Gastroesophageal sphincter (tissue), 4 donors: ENCODE results near the gene PTPN21. TPM values are rescaled to one million over a fixed set of nuclear protein-coding genes. Genes with fewer than 3 reads are reported as not detected.

Experiments used
- ATAC-seq: fragments of 150-250 bp; one replicate; pipeline ENCODE4 v1.9.1; 2016; ENCODE audit warnings: mild to moderate bottlenecking, moderate library complexity
- H3K27ac ChIP-seq, 4 donors: fragments of 200-600 bp; sonication (generic) in 3 of 4; 1 replicate in 3 of 4; 2 replicates in 1 of 4; pipeline ENCODE4 v1.5.1; 2016 to 2019
- H3K27me3 ChIP-seq: fragments of 200-600 bp; sonication (generic); one replicate; pipeline ENCODE4 v1.5.1; 2019
- H3K36me3 ChIP-seq, 2 donors: fragments of 200-600 bp; sonication (generic); one replicate each; pipeline ENCODE4 v1.5.1; 2019; ENCODE audit warnings: control low read depth in 1 of 2
- H3K4me1 ChIP-seq, 3 donors: fragments of 200-600 bp; sonication (generic); 1 replicate in 2 of 3; 2 replicates in 1 of 3; pipeline ENCODE4 v1.5.1; 2016 to 2019; ENCODE audit warnings: control low read depth in 2 of 3
- H3K4me3 ChIP-seq, 2 donors: fragments of 200-600 bp; sonication (generic); one replicate each; pipeline ENCODE4 v1.5.1; 2019; ENCODE audit warnings: mild to moderate bottlenecking in 1 of 2, moderate library complexity in 1 of 2
- H3K9me3 ChIP-seq, 3 donors: fragments of 200-600 bp; sonication (generic); one replicate each; pipeline ENCODE4 v1.5.1; 2017 to 2019; ENCODE audit warnings: control low read depth in 2 of 3
- CTCF ChIP-seq, 4 experiments: fragments of 200-600 bp in 2 of 4; fragments of 450-650 bp in 2 of 4; sonication (generic) in 1 of 4; IDR thresholded peaks; one replicate each; pipeline ENCODE4 v1.5.1; 2017 to 2019; ENCODE audit warnings: antibody characterized with exemption in 4 of 4, mild to moderate bottlenecking in 2 of 4, moderate library complexity in 2 of 4
- EP300 ChIP-seq: sonication (generic); formaldehyde crosslinking; IDR thresholded peaks from one replicate; pipeline ENCODE4 v1.6.1; 2017; ENCODE audit warnings: antibody characterized with exemption, mild to moderate bottlenecking
- POLR2A ChIP-seq, 2 donors: fragments of 450-650 bp; IDR thresholded peaks; one replicate each; pipeline ENCODE4 v1.6.1; 2017; ENCODE audit warnings: antibody characterized with exemption in 2 of 2, mild to moderate bottlenecking in 2 of 2, moderate library complexity in 1 of 2
- POLR2AphosphoS5 ChIP-seq: sonication (generic); formaldehyde crosslinking; IDR thresholded peaks from one replicate; pipeline ENCODE4 v1.6.1; 2017; ENCODE audit warnings: antibody characterized with exemption
- WGBS, 2 donors: methylation state at CpG; one replicate each; pipeline ENCODE4 v1.1.5; 2018; ENCODE audit warnings: low coverage in 1 of 2; 5-methylcytosine and 5-hydroxymethylcytosine counted together
- total RNA-seq, 4 donors: library from RNA; depleted of rRNA; stranded (reverse); fragments of >200 nt; gene quantifications; one replicate each; pipeline ENCODE4 v1.1.0, GENCODE V29; 2016

PTPN21 gene
- total RNA-seq, 4 donors from 2014 or later: 24.4 to 51.8 (median 32.2) TPM

DNA sequence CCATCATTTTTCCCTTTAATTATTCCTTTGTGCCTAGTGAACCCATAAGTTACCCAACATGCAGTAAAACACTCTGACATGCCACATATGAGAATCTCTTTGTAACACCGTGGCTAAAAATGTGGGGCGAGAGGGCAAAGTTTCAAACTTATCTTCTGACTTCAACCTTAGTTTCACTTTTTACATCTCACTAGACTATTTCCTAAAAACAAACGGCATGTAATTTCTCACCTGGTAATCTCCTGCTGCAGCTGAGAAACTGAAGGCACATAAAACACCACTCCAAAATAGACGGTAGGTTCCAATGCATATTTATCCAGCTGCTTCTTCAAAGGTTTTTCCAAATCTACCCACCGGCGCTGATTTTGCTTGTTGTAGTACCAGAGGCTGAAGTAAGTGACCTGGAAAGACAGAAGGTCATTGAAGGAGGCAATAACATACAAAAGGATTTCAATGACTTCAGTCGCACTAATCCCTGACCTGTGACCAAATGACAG, 37.9 kb downstream of the PTPN21 start:
- TF ChIP-seq CTCF (IDR thresholded peaks at IDR 0.05) (no peak), POLR2A (IDR thresholded peaks at IDR 0.05) (no peak), EP300 (no peak), POLR2AphosphoS5 (no peak)
- H3K36me3 ChIP-seq: peaks cover 0 to 32% of the 10 kb centered on the region in 2 donors
- no peak overlapping the region for H3K27ac ChIP-seq
- no peak overlapping the region for H3K4me3 ChIP-seq
- 57 to 67% methylated on average over 5 to 7 of the region's 7 CpGs for WGBS, 2 donors
- H3K27me3 ChIP-seq: no peaks in the 10 kb centered on the region
- H3K4me1 ChIP-seq: peaks cover 0 to 4% (median 0%) of the 10 kb centered on the region in 3 donors
- H3K9me3 ChIP-seq: no peaks in the 10 kb centered on the region
- no peak for ATAC-seq

- peaks cover 0 to 32% of the 10 kb centered on the region in 2 donors for H3K36me3 ChIP-seq
- H3K27me3 ChIP-seq: no peaks in the 10 kb centered on the region
- TF ChIP-seq POLR2A (IDR thresholded peaks at IDR 0.05): no peak
- TF ChIP-seq EP300: no peak
- TF ChIP-seq POLR2AphosphoS5: no peak
- TF ChIP-seq CTCF (IDR thresholded peaks at IDR 0.05): no peak
- peaks cover 0 to 3% (median 0%) of the 10 kb centered on the region in 3 donors for H3K4me1 ChIP-seq
- no peak for ATAC-seq
- no peak overlapping the region for H3K4me3 ChIP-seq
- 29 to 71% methylated on average over 1 of the region's 1 CpG for WGBS, 2 donors
- no peak overlapping the region for H3K27ac ChIP-seq
- no peaks in the 10 kb centered on the region for H3K9me3 ChIP-seq
Observed at GRCh38 chr14:88515499-88516221, 39.1 kb downstream of the PTPN21 start.

DNA sequence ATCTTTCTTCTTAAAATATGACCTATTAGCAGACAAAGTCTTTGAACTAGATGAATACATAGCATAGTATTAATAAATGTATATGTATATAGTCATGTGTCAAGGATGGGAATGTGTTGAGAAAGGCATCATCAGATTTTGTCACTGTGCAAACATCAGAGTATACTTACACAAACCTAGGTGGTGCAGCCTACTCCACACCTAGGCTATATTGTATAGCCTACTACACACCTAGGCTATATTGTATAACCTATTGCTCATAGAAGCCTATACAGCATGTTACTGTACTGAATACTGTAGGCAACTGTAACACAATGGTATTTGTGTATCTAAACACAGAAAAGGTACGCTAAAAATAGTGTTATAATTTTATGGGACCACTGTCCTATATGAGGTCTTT, 47.6 kb downstream of the PTPN21 start:
- no peak for TF ChIP-seq POLR2A (IDR thresholded peaks at IDR 0.05)
- no peak for TF ChIP-seq CTCF (IDR thresholded peaks at IDR 0.05)
- no peak for TF ChIP-seq EP300
- TF ChIP-seq POLR2AphosphoS5: no peak
- Histone ChIP-seq H3K27ac (no peak overlapping the region), H3K9me3 (no peaks in the 10 kb centered on the region), H3K36me3 (peaks cover 0 to 45% of the 10 kb centered on the region in 2 donors), H3K4me1 (no peaks in the 10 kb centered on the region), H3K27me3 (no peaks in the 10 kb centered on the region), H3K4me3 (no peak overlapping the region)
- no peak for ATAC-seq
- WGBS, 2 donors: 90 to 100% methylated on average over 1 of the region's 1 CpG

DNA sequence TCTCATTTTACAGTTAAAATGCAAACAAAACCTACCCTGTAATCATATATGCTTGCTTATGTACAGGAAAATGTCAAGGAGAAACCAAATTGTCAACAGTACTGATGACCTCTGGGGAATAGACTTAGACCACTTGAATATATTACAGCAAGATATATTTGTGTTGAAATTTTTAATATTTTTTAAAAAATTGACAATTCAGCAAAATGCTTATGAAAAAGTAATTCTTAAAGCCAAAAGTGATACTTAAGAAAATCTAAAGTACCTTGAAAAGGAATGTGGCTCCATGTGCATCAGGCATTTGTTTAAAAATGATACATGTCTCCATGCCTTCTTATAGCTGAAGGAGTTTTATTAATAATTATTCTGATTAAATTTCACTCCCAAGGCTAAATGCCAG, 49.2 kb downstream of the PTPN21 start:
- Histone ChIP-seq H3K4me1 (no peaks in the 10 kb centered on the region), H3K27ac (no peak overlapping the region), H3K4me3 (no peak overlapping the region), H3K36me3 (peaks cover 0 to 61% of the 10 kb centered on the region in 2 donors), H3K9me3 (no peaks in the 10 kb centered on the region), H3K27me3 (no peaks in the 10 kb centered on the region)
- no peak for ATAC-seq
- TF ChIP-seq POLR2A (IDR thresholded peaks at IDR 0.05) (no peak), CTCF (IDR thresholded peaks at IDR 0.05) (no peak), POLR2AphosphoS5 (no peak), EP300 (no peak)

GRCh38 chr14:88504602-88505001, 50.2 kb downstream of the PTPN21 start:
- Histone ChIP-seq H3K9me3 (no peaks in the 10 kb centered on the region), H3K36me3 (peaks cover 0 to 70% of the 10 kb centered on the region in 2 donors), H3K4me1 (no peaks in the 10 kb centered on the region), H3K27ac (no peak overlapping the region), H3K27me3 (no peaks in the 10 kb centered on the region), H3K4me3 (no peak overlapping the region)
- TF ChIP-seq POLR2AphosphoS5 (no peak), POLR2A (IDR thresholded peaks at IDR 0.05) (no peak), EP300 (no peak), CTCF (IDR thresholded peaks at IDR 0.05) (no peak)
- 100% methylated on average over 2 of the region's 2 CpGs for WGBS, 2 donors
- no peak for ATAC-seq
